DOHH2 (cell line): ENCODE data around the gene TMEM255B.

Experiments
- H3F3A ChIP-seq: fragments of 200-600 bp; sonication (generic), shearing (Covaris generic); 2 replicates; pipeline ENCODE4 v1.6.0; 2016; ENCODE audit warnings: antibody characterized with exemption, mild to moderate bottlenecking; ENCODE audit not compliant: control insufficient read depth, insufficient read depth
- H3K27ac ChIP-seq: fragments of 200-600 bp; sonication (generic); 2 replicates; pipeline ENCODE4 v1.5.1; 2014; ENCODE audit warnings: low read depth, mild to moderate bottlenecking, low read length, moderate library complexity
- H3K27me3 ChIP-seq: fragments of 200-600 bp; sonication (generic); 2 replicates; pipeline ENCODE4 v1.6.1; 2014; ENCODE audit warnings: mild to moderate bottlenecking, low read length, mixed read lengths; ENCODE audit not compliant: control insufficient read depth
- H3K36me3 ChIP-seq: fragments of 200-600 bp; sonication (generic); 2 replicates; pipeline ENCODE4 v1.6.1; 2014; ENCODE audit warnings: mild to moderate bottlenecking, low read length, moderate library complexity, mixed read lengths; ENCODE audit not compliant: control insufficient read depth
- H3K4me1 ChIP-seq: fragments of 200-600 bp; sonication (generic); 2 replicates; pipeline ENCODE4 v1.6.1; 2014; ENCODE audit warnings: mild to moderate bottlenecking, low read length, mixed read lengths; ENCODE audit not compliant: control insufficient read depth
- H3K4me2 ChIP-seq: fragments of 200-600 bp; sonication (generic); 2 replicates; pipeline ENCODE4 v1.6.0; 2014; ENCODE audit warnings: mild to moderate bottlenecking, low read length, moderate library complexity
- H3K4me3 ChIP-seq: fragments of 200-600 bp; sonication (generic); 2 replicates; pipeline ENCODE4 v1.5.1; 2014; ENCODE audit warnings: mild to moderate bottlenecking, low read length, mixed read lengths
- H3K79me2 ChIP-seq: fragments of 200-600 bp; sonication (generic); 2 replicates; pipeline ENCODE4 v1.6.1; 2014; ENCODE audit warnings: mild to moderate bottlenecking, low read length, mixed read lengths; ENCODE audit not compliant: control insufficient read depth
- H3K9me2 ChIP-seq: fragments of 200-600 bp; sonication (generic); replicated peaks from 2 replicates; pipeline ENCODE4 v1.6.1; 2014; ENCODE audit warnings: mild to moderate bottlenecking, low read length, mixed read lengths; ENCODE audit not compliant: control insufficient read depth
- H3K9me3 ChIP-seq: fragments of 200-600 bp; sonication (generic); 2 replicates; pipeline ENCODE4 v1.6.1; 2014; ENCODE audit warnings: antibody characterized with exemption, low read length, mixed read lengths; ENCODE audit not compliant: control insufficient read depth, insufficient read depth
- H4K20me1 ChIP-seq: fragments of 200-600 bp; sonication (generic); 2 replicates; pipeline ENCODE4 v1.6.0; 2014; ENCODE audit warnings: low read depth, mild to moderate bottlenecking, antibody characterized with exemption, low read length, moderate library complexity; ENCODE audit not compliant: control insufficient read depth, insufficient read depth
- CTCF ChIP-seq: fragments of 200-600 bp; sonication (generic); IDR thresholded peaks from one replicate; pipeline ENCODE4 v1.5.1; 2014; ENCODE audit warnings: antibody characterized with exemption, mild to moderate bottlenecking, low read depth, low read length; ENCODE audit not compliant: poor library complexity, severe bottlenecking
- EZH2phosphoT487 ChIP-seq: fragments of 200-600 bp; sonication (generic); IDR thresholded peaks from 2 replicates; pipeline ENCODE4 v1.6.1; 2017; ENCODE audit warnings: borderline replicate concordance, mild to moderate bottlenecking, antibody characterized with exemption, low read length, moderate library complexity, mixed read lengths

TMEM255B gene

GRCh38 chr13:113749507-113749906 lies 9.5 kb upstream of the TMEM255B start:
- peaks cover 10% of the 10 kb centered on the region for H3F3A ChIP-seq
- no peaks in the 10 kb centered on the region for H3K79me2 ChIP-seq
- H3K9me3 ChIP-seq: peaks cover 25% of the 10 kb centered on the region; the same call in 1 of the 2 replicates
- H3K4me1 ChIP-seq: no peaks in the 10 kb centered on the region
- no peak overlapping the region for H3K4me2 ChIP-seq
- H3K36me3 ChIP-seq: no peaks in the 10 kb centered on the region
- H3K27ac ChIP-seq: no peak overlapping the region
- no peak overlapping the region for H3K4me3 ChIP-seq
- no peaks in the 10 kb centered on the region for H3K9me2 ChIP-seq
- no peak for TF ChIP-seq CTCF
- TF ChIP-seq EZH2phosphoT487: no peak
- no peaks in the 10 kb centered on the region for H4K20me1 ChIP-seq
- H3K27me3 ChIP-seq: no peaks in the 10 kb centered on the region

- no peaks in the 10 kb centered on the region for H3K4me1 ChIP-seq
- no peaks in the 10 kb centered on the region for H3K79me2 ChIP-seq
- H3K36me3 ChIP-seq: no peaks in the 10 kb centered on the region
- H3F3A ChIP-seq: peaks cover 10% of the 10 kb centered on the region
- H3K27ac ChIP-seq: no peak overlapping the region
- no peak for TF ChIP-seq EZH2phosphoT487
- TF ChIP-seq CTCF: no peak
- peaks cover 25% of the 10 kb centered on the region; the same call in 1 of the 2 replicates for H3K9me3 ChIP-seq
- no peaks in the 10 kb centered on the region for H4K20me1 ChIP-seq
- H3K27me3 ChIP-seq: no peaks in the 10 kb centered on the region
- no peaks in the 10 kb centered on the region for H3K9me2 ChIP-seq
- H3K4me2 ChIP-seq: no peak overlapping the region
- no peak overlapping the region for H3K4me3 ChIP-seq
These were observed 9.1 kb upstream of the TMEM255B start for GRCh38 chr13:113749967-113750366.

GRCh38 chr13:113750554-113751399 lies 8.2 kb upstream of the TMEM255B start:
- Histone ChIP-seq H3K9me2 (no peaks in the 10 kb centered on the region), H3K4me3 (no peak overlapping the region), H3K4me2 (no peak overlapping the region), H3K79me2 (no peaks in the 10 kb centered on the region), H3F3A (peaks cover 10% of the 10 kb centered on the region), H3K27me3 (no peaks in the 10 kb centered on the region), H3K27ac (no peak overlapping the region), H4K20me1 (no peaks in the 10 kb centered on the region), H3K4me1 (no peaks in the 10 kb centered on the region), H3K9me3 (peaks cover 25% of the 10 kb centered on the region; the same call in 1 of the 2 replicates), H3K36me3 (no peaks in the 10 kb centered on the region)
- TF ChIP-seq CTCF (no peak), EZH2phosphoT487 (no peak)
